ENCODE results near the gene DHX32. TPM values are rescaled to one million over a fixed set of nuclear protein-coding genes. Genes with fewer than 3 reads are reported as not detected.
"Not testable (repeated sequence)": the region's sequence is repeated elsewhere in the genome, so short reads cannot be mapped to it uniquely, and the experiment has no call there.

The DHX32 gene
- total RNA-seq, 1 donor from 2014 or later: 53.4 TPM

- Mint-ChIP-seq H3K4me1 (no peaks in the 10 kb centered on the region), H3K9me3 (peaks cover 2% of the 10 kb centered on the region), H3K4me3 (no peak overlapping the region), H3K27ac (no peak overlapping the region), H3K36me3 (peaks cover 2% of the 10 kb centered on the region), H3K27me3 (ENCODE audit: insufficient read depth, low read depth) (peaks cover 2% of the 10 kb centered on the region)
- Histone ChIP-seq H3K36me3 (no peaks in the 10 kb centered on the region), H3K4me3 (no peak overlapping the region), H3K4me1 (no peaks in the 10 kb centered on the region), H3K79me2 (ENCODE audit: low read depth) (no peaks in the 10 kb centered on the region), H3K4me2 (no peak overlapping the region), H3F3A (ENCODE audit: low read depth) (no peaks in the 10 kb centered on the region), H3K27me3 (no peaks in the 10 kb centered on the region), H4K20me1 (ENCODE audit: low read depth) (no peaks in the 10 kb centered on the region), H3K9ac (no peak overlapping the region), H2AFZ (replicated peaks) (no peak overlapping the region), H3K9me3 (ENCODE audit: low read depth) (no peaks in the 10 kb centered on the region), H3K27ac (no peak overlapping the region)
- DNase-seq (ENCODE audit: low spot score): no peak
- TF ChIP-seq EZH2 (IDR thresholded peaks at IDR 0.05): no peak
Observed at GRCh38 chr10:125926247-125926646, 45.2 kb upstream of the DHX32 start.

- no peak overlapping the region for H3K27ac ChIP-seq
- no peaks in the 10 kb centered on the region for H3K9me3 ChIP-seq (ENCODE audit: low read depth)
- Mint-ChIP-seq H3K36me3 (no peaks in the 10 kb centered on the region), H3K9me3 (peaks cover 2% of the 10 kb centered on the region), H3K4me3 (no peak overlapping the region), H3K4me1 (no peaks in the 10 kb centered on the region), H3K27me3 (ENCODE audit: insufficient read depth, low read depth) (peaks cover under 1% of the 10 kb centered on the region), H3K27ac (no peak overlapping the region)
- no peak overlapping the region for H2AFZ ChIP-seq (replicated peaks)
- no peak overlapping the region for H3K4me3 ChIP-seq
- H3K9ac ChIP-seq: no peak overlapping the region
- no peaks in the 10 kb centered on the region for H3K27me3 ChIP-seq
- no peaks in the 10 kb centered on the region for H3F3A ChIP-seq (ENCODE audit: low read depth)
- no peaks in the 10 kb centered on the region for H3K4me1 ChIP-seq
- no peak for DNase-seq (ENCODE audit: low spot score)
- no peaks in the 10 kb centered on the region for H4K20me1 ChIP-seq (ENCODE audit: low read depth)
- TF ChIP-seq CTCF (IDR thresholded peaks at IDR 0.05) (no peak), EZH2phosphoT487 (IDR thresholded peaks at IDR 0.05) (no peak), EZH2 (IDR thresholded peaks at IDR 0.05) (no peak)
- H3K36me3 ChIP-seq: no peaks in the 10 kb centered on the region
- H3K4me2 ChIP-seq: no peak overlapping the region
- no peaks in the 10 kb centered on the region for H3K79me2 ChIP-seq (ENCODE audit: low read depth)
Observed at GRCh38 chr10:125925262-125925834, 44.3 kb upstream of the DHX32 start.

DNA sequence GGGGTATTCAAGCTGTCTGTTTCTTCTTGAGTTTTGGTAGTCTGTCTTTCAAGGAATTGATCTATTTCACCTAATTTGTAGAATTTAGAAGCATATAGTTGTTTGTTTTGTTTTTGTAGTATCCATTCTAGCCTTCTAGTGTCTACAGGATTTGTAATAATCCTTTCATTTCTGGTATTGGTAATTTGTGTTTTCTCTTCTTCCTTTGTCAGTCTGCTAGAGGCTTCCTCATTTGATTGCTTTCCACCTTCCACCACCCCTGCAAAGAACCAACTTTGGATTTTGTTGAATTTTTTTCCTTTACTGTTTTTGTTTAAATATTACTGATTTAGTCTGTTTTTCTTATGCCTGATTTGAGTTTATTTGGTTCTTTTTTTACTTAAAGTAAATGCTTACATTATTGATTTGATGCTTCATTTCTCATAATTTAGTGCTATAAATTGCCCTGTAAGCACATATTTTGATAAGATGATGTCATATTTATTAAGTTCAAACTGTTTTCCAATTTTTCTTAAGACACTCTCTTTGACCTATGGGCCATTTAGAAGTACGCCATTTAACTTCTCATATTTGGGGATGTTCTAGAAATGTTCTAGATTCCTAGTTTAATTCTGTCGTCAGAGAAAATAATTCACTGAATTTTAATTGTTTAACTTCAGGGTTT, 40.7 kb upstream of the DHX32 start:
- not testable (repeated sequence) for H3K4me1 ChIP-seq; H3K4me2 ChIP-seq; H3K36me3 Mint-ChIP-seq; H3K4me3 ChIP-seq; H3K9me3 Mint-ChIP-seq; H3K79me2 ChIP-seq (ENCODE audit: low read depth); H3K27me3 Mint-ChIP-seq (ENCODE audit: insufficient read depth, low read depth); H3K9me3 ChIP-seq (ENCODE audit: low read depth); H3K36me3 ChIP-seq; H3F3A ChIP-seq (ENCODE audit: low read depth); H3K4me1 Mint-ChIP-seq; H3K27ac ChIP-seq; H3K9ac ChIP-seq; H2AFZ ChIP-seq (replicated peaks); H3K27ac Mint-ChIP-seq; H3K27me3 ChIP-seq; H3K4me3 Mint-ChIP-seq; H4K20me1 ChIP-seq (ENCODE audit: low read depth); DNase-seq (ENCODE audit: low spot score)

- not testable (repeated sequence) for DNase-seq (ENCODE audit: low spot score); H3K27ac Mint-ChIP-seq; H3K9me3 Mint-ChIP-seq; H3K9ac ChIP-seq; H4K20me1 ChIP-seq (ENCODE audit: low read depth); H3K27me3 ChIP-seq; H3K4me3 ChIP-seq; H2AFZ ChIP-seq (replicated peaks); H3F3A ChIP-seq (ENCODE audit: low read depth); H3K27ac ChIP-seq; H3K27me3 Mint-ChIP-seq (ENCODE audit: insufficient read depth, low read depth); H3K4me3 Mint-ChIP-seq; H3K36me3 ChIP-seq; H3K4me1 Mint-ChIP-seq; H3K36me3 Mint-ChIP-seq; H3K79me2 ChIP-seq (ENCODE audit: low read depth); H3K4me2 ChIP-seq; H3K4me1 ChIP-seq; H3K9me3 ChIP-seq (ENCODE audit: low read depth)
Observed at GRCh38 chr10:125917704-125918361, 36.7 kb upstream of the DHX32 start.
